GM21423 (cell line): ENCODE results near the gene SORCS2.
A peak's percentile ranks its signal among the peaks of the same experiment; 100 is the strongest.

ENCODE experiments used
- ATAC-seq: cut with Tn5 transposase; IDR thresholded peaks from one replicate; pipeline ENCODE4 v1.9.1; 2021; ENCODE audit warnings: mild to moderate bottlenecking, moderate library complexity; ENCODE audit not compliant: unreplicated experiment

SORCS2 gene

DNA sequence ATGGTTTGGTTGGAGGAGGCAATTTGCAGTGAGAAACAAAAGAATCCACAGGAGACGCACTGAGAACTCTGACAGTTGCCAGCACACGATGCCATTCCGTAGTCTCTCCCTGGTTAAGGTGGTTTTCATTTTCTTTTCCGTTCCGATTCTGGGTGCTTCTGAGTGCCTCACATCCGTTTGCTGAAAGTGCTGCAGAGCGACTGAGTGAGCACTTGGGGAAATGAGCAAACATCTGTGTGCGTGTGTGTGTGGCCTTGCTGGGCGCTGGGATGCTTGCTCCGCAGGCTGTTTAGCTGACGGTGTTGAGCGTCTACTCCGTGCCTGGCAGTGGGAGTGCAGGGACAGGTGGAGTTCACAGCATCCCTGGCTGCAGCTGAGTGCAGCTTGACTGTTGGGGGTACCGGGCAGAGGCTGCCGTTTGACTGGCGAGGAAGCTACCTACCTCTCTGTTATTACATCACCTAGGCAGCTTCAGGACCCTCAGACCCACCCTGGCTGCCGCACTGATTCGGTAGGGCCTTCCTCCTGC, 49.3 kb downstream of the SORCS2 start:
- no peak for ATAC-seq

DNA sequence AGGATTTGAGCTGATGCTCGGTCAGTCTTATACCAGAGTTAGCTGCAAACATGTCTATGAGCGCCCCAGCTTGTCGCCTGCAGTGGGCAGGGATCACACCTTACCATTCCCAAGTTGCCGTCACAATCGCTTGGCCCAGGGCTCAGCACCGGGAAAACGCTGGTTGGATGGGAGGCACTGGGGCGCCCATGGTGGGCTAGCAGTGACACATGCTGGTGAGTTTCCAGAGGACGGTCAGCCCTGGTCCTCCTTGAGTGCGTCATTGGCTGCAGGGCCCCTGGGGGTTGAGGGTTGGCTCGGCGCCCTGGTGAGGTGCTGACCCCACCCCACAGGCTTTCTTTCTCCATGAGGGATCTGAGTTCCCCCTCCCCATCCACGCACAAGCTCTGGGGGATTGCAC, 50.4 kb downstream of the SORCS2 start:
- no peak for ATAC-seq

DNA sequence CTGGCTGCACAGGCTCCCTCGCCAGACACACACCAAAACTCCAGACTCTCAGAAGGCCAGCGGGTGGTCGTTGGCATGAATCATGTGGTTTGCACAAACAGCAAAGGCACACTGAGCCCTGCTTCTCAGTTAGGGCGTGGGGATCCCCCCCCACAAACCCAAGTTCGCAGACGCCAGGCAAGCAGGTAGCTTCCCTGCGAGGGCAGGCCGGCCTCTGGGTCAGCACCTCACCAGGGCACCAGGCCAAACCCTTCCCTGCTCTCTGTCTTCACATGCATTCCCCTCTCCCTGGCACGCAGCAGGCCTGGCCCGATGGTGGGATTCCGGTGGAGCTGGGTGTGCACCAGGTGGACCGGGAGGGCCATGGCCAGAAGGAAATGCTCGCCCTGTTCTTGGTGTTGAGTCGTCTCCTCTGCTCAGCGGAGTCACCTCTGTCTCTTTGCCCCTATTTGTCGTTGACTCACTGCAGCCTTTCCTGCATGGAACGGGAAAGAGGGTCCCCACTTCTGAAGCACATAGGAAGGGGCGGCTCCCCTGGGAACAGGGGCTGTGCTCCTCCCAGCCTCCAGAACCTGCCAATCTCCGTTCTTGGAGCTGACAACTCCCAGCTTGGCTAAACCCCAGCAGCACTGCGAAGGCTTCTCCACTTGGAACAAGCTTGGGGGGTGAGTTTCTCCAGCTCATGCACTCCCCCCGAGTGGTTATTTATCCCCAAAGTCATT, 51.4 kb downstream of the SORCS2 start:
- no peak for ATAC-seq

DNA sequence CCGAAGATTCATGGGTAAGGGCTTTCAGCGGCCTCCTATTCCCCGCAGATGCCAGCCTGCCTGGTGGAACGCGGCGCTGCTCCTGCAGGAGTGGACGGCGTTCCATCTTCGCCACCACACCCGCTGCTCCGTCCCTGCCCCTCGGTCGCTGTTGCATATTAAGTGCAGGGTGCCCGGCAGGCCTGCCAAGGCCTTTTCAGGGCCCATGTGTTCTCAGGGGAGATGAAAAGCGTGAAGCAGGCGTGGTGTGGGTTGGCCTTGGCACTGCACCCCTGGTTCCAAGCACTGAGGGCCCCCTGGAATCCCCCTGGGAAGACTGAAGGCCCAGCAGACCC, 52.0 kb downstream of the SORCS2 start:
- ATAC-seq, result no peak

DNA sequence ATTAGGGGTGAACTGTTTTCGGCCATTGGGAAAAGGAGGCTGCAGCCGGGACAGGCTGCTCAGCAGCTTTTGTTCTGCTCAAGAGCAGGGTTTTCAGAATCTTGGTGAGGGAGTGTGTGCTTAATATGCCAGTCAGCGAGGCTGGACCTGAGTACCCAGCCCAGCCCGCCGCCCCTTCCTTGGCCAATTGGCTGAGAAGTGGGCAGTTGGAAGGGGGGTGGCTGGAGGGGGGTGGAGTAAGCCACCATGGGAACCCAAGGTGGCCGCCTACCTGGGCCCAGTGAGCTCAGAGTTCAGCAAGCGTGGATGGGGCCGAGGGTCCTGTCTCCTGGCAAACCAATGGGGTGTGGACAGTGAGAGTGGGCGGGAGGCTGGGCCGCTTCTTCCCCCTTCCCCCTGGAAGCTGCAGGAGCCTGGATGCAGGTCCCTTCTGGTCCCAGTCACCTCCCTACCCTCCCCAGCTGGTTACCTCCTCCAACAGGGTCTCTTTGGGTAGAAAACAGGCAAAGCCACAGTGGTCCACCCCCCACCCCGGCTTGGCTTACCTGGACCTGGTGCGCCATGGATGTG, 52.5 kb downstream of the SORCS2 start:
- no peak for ATAC-seq

DNA sequence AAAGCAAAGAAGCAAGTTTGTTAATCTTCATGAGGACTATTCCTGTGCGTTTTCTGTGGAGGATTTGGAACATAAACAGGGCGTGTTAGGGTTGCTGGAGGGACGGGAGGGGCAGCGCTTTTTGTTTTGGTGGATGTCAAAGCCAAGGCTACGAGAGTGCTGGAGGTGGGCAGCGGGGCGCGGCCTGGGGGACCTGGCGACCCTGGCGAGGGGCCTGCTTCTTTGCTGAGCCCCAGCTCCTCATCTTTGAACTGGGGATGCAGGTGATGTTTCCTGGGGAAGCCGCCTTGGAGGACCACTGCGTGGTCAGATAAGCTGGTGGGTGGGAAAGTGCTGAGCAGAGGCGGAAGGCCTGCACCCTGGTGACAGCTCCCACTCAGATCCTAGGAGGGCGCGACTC, 55.2 kb downstream of the SORCS2 start:
- ATAC-seq, result no peak

DNA sequence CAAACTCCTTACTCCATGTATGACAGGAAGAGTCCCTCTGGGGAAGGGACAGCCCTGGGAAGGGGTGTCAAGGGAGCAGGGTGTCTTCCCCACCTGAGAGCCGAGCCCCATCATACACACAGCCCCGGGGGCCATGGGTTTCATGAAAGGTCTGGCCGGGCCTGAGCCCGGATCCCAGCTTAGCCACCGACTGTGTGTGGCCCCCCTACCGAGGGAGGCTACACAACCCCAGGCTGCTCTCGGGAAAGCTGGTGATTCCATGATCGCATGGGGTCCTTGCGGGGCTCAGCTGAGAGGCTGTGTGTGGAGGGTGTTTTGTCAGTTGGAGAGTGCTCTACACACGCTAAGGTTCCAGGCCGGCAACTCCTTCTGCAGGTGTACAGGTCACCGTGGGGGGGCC, 55.6 kb downstream of the SORCS2 start:
- no peak for ATAC-seq

DNA sequence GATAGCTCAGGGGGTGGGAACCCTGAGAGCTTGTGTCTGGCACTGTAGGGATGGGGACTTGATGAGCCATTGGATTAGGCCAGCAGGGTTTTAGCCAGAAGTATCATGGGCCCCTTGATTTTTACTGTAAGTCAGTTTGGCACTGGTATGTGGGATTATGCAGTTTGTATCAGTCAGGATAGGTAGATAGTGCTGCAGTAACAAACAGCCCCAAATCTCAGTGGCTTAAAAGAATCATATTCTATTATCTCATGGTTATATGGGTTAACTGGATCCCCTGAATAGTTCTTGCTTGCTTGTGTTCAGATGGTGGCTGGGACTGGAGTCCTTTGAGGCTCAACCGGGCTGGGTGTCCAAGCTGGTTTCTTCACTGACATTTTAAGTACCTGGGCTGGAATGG, 56.5 kb downstream of the SORCS2 start:
- ATAC-seq, result no peak

DNA sequence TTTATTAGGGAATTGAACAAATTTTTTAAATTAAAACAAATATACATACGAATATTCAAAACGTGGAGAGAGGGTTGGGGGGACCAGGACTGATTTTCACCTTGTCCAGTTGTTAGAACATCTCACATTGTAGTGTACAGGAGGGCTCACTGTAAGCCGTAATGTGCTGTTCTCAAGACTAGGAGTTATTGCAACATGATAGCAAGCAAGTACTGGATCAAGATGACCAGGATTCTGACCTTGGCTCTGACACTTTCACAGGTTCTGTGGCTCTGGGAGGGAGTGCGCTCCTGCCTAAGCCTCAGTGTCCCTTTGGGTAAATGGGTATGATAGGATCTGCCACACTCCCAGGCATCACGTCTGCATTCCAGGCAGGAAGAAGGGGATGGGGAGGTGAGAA, 59.0 kb downstream of the SORCS2 start:
- ATAC-seq, result no peak

DNA sequence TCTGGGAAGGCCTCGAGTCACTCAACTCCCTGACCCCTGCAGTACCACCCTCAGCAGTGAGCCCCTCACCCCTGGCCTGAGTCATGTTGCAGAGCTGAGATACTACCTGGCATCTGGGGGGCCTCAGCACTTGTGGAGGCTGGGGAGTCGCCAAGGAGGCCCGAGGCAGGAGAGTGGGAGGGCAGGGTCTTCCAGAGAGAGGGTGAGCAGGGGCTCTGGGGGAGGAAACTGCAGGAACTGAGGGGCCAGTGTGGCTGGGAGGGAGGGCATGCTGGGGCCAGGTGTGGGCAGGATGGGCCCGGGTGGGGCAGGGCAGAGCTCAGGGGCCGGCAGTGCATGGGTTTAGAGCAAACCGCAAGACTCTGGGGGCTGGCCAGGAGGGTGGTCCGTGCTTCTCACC, 59.7 kb downstream of the SORCS2 start:
- no peak for ATAC-seq

DNA sequence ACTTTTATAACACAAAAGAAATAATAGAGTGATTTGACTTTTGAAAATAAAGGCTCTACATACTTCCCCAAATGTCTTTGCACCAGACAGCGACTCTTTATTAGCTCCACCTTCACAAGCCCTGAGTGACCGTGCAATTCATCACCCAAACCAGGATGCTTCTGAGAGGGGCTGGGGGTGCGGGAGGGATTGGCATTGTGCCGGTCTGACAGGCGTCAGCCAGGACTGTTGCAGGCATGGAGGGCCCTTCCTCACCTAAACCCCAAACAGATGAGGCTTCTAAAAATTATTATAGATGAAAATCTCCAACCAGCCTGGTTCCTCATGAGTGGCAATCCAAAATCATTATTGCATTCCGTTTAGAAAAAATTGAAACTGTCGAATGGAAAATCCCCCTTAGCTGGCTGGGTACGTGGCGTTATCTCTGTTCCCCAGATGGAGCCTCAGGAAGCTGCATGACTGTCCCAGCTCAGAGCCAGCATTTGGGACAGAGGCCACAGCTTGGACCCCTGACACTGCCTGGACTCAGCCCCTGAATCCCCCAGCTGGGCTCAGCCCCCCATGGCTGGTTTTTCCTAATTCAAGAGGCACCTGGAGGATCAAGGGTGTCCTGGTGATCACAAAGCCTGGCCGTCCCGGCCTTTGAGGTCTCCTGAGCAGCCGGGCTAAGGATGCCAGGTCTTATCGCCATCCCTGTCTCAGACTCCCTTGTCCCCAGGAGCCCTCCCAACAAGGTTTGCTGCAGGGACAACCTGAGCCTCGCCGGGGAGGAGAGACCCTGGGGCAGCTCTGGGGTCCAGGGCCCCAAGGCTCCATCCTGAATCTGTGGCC, 60.4 kb downstream of the SORCS2 start:
- ATAC-seq, result no peak

DNA sequence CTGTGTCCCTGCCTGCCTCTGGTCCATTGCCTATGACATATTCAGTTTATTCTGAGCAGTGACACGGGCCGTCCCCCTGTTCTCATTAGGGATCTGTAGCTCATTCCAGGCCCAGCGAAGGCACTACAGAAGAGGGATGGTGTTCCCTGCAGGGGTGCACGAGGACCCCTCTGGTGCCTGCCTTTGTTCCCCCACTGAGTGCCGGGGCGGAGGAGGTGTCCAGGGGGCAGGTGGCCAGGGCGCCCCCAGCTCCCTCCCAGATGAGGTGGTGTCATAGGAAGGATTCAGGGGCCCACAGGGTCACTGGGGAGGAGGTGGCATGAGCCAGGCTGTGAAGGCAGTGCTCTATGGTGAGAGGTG, 61.0 kb downstream of the SORCS2 start:
- ATAC-seq, result no peak

DNA sequence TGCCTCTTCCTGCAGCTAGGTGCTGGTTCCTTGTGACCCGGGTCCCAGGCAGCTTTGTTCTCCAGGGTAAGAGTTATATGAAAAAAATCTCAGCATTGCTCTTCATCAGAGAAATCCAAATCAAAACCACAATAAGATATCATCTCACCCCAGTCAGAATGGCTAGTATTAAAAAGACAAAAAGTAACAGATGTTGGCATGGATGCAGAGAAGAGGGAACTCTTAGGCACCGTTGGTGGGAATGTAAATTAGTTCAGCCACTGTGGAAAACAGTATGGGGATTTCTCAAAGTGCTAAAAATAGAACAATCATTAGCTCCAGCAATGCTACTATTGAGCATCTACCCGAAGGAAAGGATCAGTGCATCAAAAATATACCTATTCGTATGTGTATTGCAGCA, 61.5 kb downstream of the SORCS2 start:
- no peak for ATAC-seq

DNA sequence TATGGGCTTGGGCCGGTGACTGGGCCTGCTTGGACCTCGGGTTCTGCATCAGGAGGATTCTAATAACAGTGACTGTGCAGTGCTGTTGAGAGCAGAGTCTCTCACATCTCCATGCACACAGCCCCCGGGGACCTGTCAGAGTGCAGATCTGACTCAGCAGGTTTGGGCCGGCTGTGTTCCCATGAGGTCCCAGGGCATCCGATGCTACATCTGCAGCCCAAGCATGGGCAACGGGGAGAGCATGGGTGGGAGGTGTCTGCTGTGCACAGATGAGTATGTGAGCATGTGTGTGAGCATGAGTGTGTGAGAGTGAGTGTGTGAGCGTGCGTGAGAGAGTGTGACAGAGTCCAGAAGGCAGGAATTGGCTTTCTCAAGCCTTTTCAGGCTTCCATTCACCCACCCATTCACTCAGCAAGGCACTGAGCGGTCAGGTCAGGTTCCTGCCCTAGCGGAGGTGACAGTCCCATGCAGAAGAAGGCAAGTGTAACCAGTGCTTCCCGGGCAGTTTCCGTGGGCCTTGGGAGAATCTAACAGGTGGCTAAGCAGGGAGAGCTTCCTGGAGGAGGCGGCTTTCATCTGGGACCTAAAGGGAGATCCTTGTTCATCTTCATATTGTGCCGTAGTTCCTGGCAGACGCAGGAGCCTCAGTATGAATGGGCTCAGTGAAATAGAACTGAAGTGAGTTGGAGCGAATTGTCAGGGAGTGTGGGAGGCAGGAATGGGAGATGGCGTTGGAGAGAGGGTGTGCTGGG, 62.6 kb downstream of the SORCS2 start:
- peak; percentile 80 for ATAC-seq

DNA sequence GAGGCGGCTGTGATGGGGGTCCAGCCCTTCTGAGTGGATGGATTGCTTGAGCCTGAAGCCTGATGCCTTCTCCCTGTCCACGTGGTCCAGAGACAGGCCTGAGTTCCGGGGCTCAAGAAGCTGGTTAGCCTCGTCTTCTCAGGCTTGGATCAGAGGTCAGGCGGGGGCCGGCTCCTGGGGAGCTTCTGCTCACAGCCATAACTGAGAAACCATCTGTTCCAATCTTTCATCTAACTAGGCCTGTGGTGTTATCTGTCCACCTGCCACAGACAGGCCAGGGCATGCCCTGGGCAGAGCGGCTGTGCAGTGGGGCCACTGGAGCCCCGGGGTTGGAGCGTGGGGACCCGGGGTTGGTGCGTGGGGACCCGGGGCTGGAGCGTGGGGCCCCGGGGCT, 63.1 kb downstream of the SORCS2 start:
- no peak for ATAC-seq

DNA sequence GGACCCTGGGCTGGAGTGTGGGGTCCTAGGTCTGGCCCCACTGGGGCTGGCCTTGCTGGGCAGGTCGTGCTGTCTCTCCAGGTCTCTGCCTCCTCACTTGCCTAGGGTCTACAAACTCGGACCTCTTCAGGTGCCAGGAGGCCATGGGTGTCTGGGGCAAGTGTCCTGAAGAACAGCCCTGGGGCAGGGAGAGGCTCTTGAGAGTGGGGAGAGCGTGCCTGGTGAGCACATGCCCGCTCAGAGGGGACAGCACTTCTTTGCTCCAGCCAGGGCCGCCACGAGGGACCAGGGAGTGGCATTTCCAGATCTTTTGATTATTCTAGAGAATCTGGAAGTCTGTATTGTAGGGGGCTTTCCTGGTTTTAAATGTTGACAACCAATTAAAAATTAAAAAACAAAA, 63.7 kb downstream of the SORCS2 start:
- no peak for ATAC-seq

DNA sequence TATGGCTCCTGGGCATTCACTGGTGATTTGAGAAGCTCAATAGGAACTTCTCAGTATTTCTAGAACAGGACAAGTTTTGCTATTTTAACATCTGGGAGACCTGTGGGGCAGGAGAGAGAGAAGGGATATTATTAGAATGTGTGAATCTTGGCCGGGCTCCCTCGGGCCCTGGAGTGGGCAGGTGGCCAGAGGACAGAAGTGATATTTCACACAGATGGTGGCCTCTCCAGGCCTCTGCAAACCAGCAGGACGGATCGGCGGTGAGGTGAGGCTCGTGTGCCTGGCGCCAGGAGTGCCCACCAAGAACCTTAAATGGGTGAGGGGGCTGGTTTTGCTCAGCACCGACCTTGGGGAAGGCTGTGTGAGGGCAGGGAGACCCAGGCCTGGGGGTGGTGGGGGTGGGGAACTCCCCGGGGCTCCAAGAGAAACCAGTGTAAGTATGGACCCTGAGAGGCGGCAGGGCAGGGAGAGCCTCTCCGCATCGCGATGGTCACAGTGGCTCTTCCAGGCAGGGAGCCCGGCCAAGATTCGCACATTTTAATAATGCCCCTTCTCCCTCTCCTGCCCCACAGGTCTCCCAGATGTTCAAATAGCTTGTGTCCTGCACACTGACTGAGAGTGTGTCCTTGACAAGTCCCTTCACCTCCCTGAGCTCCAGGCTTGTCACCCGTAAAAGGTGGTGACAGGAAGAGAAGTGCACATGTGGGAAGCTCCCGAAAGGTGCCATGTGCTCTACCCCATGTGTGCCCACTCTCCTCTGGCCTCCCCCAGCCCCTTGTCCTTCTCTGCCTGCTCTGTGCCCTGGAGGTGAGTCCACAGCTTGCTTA, 64.9 kb downstream of the SORCS2 start:
- no peak for ATAC-seq

DNA sequence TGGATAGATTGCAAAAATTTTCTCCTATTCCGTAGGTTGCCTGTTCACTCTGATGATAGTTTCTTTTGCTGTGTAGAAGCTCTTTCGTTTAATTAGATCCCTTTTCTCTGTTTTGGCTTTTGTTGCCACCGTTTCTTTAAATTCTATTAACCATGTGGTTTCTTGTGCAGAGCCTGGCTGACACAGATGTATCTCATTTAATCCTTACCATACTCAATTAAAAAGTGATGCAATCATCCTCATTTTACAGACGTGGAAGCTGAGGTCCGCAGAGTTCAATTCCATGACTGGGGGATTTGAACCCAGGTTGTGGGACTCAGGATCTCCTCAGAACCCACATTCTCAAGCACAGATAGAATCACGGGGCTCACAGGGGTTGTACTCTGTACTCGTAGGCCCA, 66.7 kb downstream of the SORCS2 start:
- no peak for ATAC-seq

DNA sequence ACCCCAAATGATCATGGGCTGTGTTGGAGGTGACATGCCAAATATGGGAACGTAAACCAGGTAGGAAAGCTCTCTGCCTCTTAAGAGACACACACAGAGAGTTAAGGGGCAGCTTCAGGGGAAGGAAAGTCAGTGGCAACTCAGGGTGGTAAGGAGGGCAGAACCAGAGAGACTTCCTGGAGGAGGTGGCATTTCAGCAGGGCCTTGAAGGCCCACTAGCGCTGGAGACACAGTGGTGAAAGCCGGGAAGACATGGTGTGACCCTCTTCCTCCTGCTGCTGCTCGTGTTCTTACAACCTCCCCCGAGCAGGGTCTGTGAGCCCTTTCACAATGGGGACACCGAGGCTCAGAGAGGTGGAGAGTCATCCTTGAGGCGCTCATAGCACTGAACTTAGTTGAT, 68.2 kb downstream of the SORCS2 start:
- no peak for ATAC-seq

DNA sequence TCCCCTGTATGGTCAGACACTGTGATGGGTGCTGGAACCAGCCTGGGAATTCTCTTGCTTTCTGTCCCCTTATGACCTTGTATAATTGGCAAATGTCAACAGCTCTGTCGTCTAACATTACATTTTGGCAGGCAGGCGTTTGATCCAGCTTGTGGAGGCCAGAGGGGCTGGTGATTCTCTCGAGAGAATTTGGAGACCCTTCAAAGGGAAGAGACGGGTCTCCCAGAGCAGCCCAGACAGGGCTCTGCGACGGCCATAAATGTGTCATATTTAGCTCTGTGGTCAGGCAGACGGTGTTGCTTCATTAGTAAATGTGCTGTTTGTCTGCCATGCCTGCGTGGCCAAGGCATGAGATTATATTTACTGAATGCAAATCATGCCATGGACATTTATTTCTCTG, 68.7 kb downstream of the SORCS2 start:
- ATAC-seq, result no peak

DNA sequence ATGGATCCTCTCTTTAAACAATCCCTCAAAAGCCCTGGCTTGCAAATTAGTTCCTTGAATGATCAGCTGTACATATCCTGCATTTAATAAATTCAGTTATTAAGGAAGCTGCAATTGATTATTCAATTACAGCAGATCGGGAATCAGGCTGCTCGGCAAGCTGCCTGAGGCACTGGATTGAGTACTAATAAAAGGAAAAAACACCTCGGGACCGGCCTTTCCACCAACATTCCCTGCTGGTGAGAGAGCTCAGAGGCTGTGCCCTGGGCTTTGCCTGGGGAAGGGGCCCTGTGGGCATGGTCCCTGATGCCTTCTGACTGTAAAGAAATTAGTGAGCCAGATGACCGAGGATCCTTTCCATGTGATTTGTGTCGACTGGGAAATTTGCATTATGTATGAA, 69.2 kb downstream of the SORCS2 start:
- ATAC-seq, result no peak
